NB4 (cell line): ENCODE data around the gene BAZ2B.
"Not testable (repeated sequence)": the region's sequence is repeated elsewhere in the genome, so short reads cannot be mapped to it uniquely, and the experiment has no call there.

Experiments
- DNase-seq: peaks from one replicate; pipeline ENCODE4 v3.0.0; 2010; ENCODE audit warnings: low read depth
- H3K4me3 ChIP-seq: one replicate; pipeline ENCODE4 v1.5.1; 2011; ENCODE audit warnings: mild to moderate bottlenecking, low read depth, low read length, moderate library complexity
- MYC ChIP-seq: IDR thresholded peaks from 2 replicates; pipeline ENCODE4 v1.6.1; 2011; ENCODE audit warnings: low read depth, low read length
- POLR2A ChIP-seq: IDR thresholded peaks from 2 replicates; pipeline ENCODE4 v1.6.1; 2011; ENCODE audit warnings: mild to moderate bottlenecking; ENCODE audit not compliant: insufficient read length; ENCODE audit errors: extremely low read depth
- TF ChIP-seq, protein P1 (sequence below): IDR thresholded peaks from 2 replicates; pipeline ENCODE4 v1.6.1; 2011; ENCODE audit warnings: low read depth, low read length
- TF ChIP-seq, protein P2 (sequence below): IDR thresholded peaks from one replicate; pipeline ENCODE4 v1.5.1; 2012; ENCODE audit warnings: low read depth, low read length

The BAZ2B gene

DNA sequence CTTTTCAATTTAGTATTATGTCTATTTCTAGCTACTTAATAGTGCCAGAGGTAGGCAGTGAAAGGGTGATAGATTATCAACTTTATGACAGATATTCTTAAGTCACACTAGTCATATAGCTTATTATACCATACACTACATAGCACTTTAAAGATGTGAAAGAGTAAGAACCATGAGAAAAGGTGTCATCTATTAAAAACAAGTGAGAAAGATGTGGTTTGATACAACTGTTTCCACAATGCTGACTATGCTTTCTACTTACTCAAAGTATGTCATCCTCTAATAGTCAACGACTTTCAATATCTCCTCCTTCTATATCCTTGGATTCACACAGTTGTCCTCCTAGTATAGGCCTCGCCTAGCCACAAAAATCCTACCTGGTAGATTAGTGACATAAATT is 196.9 kb downstream of the BAZ2B start:
- TF ChIP-seq POLR2A (no peak), MYC (no peak)
- TF ChIP-seq, protein P1, sequence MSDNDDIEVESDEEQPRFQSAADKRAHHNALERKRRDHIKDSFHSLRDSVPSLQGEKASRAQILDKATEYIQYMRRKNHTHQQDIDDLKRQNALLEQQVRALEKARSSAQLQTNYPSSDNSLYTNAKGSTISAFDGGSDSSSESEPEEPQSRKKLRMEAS: no peak
- TF ChIP-seq, protein P2, sequence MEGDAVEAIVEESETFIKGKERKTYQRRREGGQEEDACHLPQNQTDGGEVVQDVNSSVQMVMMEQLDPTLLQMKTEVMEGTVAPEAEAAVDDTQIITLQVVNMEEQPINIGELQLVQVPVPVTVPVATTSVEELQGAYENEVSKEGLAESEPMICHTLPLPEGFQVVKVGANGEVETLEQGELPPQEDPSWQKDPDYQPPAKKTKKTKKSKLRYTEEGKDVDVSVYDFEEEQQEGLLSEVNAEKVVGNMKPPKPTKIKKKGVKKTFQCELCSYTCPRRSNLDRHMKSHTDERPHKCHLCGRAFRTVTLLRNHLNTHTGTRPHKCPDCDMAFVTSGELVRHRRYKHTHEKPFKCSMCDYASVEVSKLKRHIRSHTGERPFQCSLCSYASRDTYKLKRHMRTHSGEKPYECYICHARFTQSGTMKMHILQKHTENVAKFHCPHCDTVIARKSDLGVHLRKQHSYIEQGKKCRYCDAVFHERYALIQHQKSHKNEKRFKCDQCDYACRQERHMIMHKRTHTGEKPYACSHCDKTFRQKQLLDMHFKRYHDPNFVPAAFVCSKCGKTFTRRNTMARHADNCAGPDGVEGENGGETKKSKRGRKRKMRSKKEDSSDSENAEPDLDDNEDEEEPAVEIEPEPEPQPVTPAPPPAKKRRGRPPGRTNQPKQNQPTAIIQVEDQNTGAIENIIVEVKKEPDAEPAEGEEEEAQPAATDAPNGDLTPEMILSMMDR: no peak
- no peak for DNase-seq
- H3K4me3 ChIP-seq: no peak overlapping the region

- no peak overlapping the region for H3K4me3 ChIP-seq
- TF ChIP-seq, protein P1: no peak
- TF ChIP-seq, protein P2: no peak
- TF ChIP-seq MYC (no peak), POLR2A (no peak)
- DNase-seq: no peak
Measured at GRCh38 chr2:159411460-159411859, 204.9 kb downstream of the BAZ2B start.

GRCh38 chr2:159410276-159410675 is 206.1 kb downstream of the BAZ2B start:
- TF ChIP-seq MYC (no peak), POLR2A (no peak)
- TF ChIP-seq, protein P1: no peak
- TF ChIP-seq, protein P2: no peak
- no peak for DNase-seq
- no peak overlapping the region for H3K4me3 ChIP-seq

DNA sequence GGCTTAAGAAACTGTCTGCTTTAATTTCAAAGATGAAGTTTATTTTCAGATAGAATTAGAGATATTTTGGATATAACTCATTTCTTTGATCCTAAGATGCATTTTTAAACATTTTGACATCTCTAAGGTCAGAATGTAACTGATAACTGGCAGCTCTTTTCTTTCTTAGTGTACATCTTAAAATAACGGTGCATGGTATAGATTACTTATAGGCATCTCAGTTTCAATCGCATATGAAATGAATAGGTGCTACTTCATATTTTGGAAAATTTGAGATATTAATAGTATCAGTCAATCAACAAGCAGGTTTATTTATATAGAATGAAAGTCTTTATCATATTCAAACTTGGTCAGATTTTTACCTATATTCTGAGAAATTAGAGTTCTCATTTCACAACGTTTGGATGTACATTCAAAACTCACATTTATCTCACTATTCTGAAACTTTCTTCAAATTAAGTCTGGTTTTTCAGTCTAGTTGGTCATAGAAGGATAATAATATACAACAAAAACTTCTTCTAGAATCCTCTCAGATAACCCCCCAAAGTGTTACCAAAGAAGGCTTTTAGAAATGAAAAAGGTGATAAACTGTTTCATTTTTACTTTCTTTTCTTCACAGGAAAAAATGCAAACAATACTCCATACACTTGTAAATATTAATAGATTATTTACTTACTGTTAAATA is 207.1 kb downstream of the BAZ2B start:
- H3K4me3 ChIP-seq: no peak overlapping the region
- TF ChIP-seq, protein P1: no peak
- no peak for TF ChIP-seq POLR2A
- TF ChIP-seq, protein P2: no peak
- no peak for TF ChIP-seq MYC
- no peak for DNase-seq

DNA sequence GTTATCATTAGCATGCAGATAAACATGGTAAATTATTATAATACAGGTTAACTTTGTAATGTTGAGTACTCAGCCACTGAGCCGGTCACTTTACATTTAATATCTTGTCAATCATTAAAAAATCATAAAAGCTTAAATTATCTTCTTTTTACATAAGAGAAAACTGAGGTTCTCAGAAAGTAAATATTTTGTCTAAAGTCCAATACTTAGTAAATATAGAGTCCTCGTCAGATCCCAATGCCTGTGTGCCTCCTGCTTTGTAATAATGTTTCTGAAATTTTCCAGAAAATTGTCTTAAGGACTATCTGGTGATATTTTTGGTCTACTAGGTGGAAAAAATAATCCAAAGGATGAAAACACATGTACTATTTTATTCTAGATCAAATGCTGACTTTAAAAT is 213.6 kb downstream of the BAZ2B start:
- TF ChIP-seq POLR2A: no peak
- TF ChIP-seq, protein P2: no peak
- no peak for TF ChIP-seq MYC
- TF ChIP-seq, protein P1: no peak
- DNase-seq: no peak
- H3K4me3 ChIP-seq: no peak overlapping the region

GRCh38 chr2:159402160-159402559 is 214.2 kb downstream of the BAZ2B start:
- H3K4me3 ChIP-seq, DNase-seq: not testable (repeated sequence)
